CD4-positive, alpha-beta T cell (primary cell): ENCODE measurements around the gene UGGT2. TPM values are rescaled to one million over a fixed set of nuclear protein-coding genes. Genes with fewer than 3 reads are reported as not detected.

ENCODE experiments used
- ATAC-seq: fragments of 200-7000 bp; cut with Tn5 transposase; one replicate; pipeline ENCODE4 v1.10.0; 2022; ENCODE audit warnings: mild to moderate bottlenecking; ENCODE audit not compliant: poor library complexity
- CTCF ChIA-PET: fragments of 350-600 bp; sonication (Branson Sonifier 250); formaldehyde crosslinking; loops from one replicate; lab custom pipeline; 2021; ENCODE audit warnings: antibody characterized with exemption, inconsistent platforms; lab: Charles Lee
- POLR2A ChIA-PET: fragments of 350-600 bp; sonication (Branson Sonifier 250); formaldehyde crosslinking; loops from one replicate; lab custom pipeline; 2021; ENCODE audit warnings: antibody characterized with exemption, inconsistent platforms; lab: Charles Lee
- DNase-seq, 14 experiments: peaks; one replicate each; pipeline ENCODE4 v3.0.0-alpha.2; 2013 to 2020; ENCODE audit warnings: mixed read lengths in 2 of 14
- H3K27ac ChIP-seq, 2 donors: one replicate each; pipeline versions ENCODE4 v1.5.1 to v1.7.0; 2013; ENCODE audit warnings: low read length in 2 of 2, low read depth in 1 of 2, mild to moderate bottlenecking in 1 of 2
- H3K27me3 ChIP-seq, 2 experiments: 1 replicate in 1 of 2; 2 replicates in 1 of 2; pipeline versions ENCODE4 v1.6.1 to v1.7.0; 2013; ENCODE audit warnings: low read length in 2 of 2, control low read depth in 1 of 2, mild to moderate bottlenecking in 1 of 2, moderate library complexity in 1 of 2; ENCODE audit not compliant: insufficient read depth in 2 of 2, control insufficient read depth in 1 of 2
- H3K36me3 ChIP-seq: one replicate; pipeline ENCODE4 v1.6.1; 2013; ENCODE audit warnings: low read length, control low read depth; ENCODE audit not compliant: insufficient read depth
- H3K4me1 ChIP-seq: one replicate; pipeline ENCODE4 v1.6.1; 2013; ENCODE audit warnings: low read length, control low read depth; ENCODE audit not compliant: insufficient read depth
- H3K4me3 ChIP-seq: one replicate; pipeline ENCODE4 v1.5.1; 2013; ENCODE audit warnings: mild to moderate bottlenecking, low read length, moderate library complexity
- H3K9me3 ChIP-seq, 2 experiments: 1 replicate in 1 of 2; 2 replicates in 1 of 2; pipeline versions ENCODE4 v1.6.1 to v1.7.0; 2013; ENCODE audit warnings: low read length in 2 of 2, mild to moderate bottlenecking in 2 of 2, control low read depth in 1 of 2, moderate library complexity in 1 of 2; ENCODE audit not compliant: control insufficient read depth in 1 of 2, insufficient read depth in 1 of 2
- H3K27ac Mint-ChIP-seq: one replicate; pipeline ENCODE4 v1.8.0; 2020; ENCODE audit warnings: mixed read lengths
- H3K27me3 Mint-ChIP-seq: one replicate; pipeline ENCODE4 v1.8.0; 2021; ENCODE audit warnings: mixed read lengths
- H3K36me3 Mint-ChIP-seq: one replicate; pipeline ENCODE4 v1.8.0; 2021; ENCODE audit warnings: low read depth, mixed read lengths
- H3K4me1 Mint-ChIP-seq: one replicate; pipeline ENCODE4 v1.8.0; 2021; ENCODE audit warnings: low read depth, mixed read lengths
- H3K4me3 Mint-ChIP-seq: one replicate; pipeline ENCODE4 v1.8.0; 2020; ENCODE audit warnings: mild to moderate bottlenecking, mixed read lengths
- H3K9me3 Mint-ChIP-seq: one replicate; pipeline ENCODE4 v1.8.0; 2020; ENCODE audit warnings: mixed read lengths
- CTCF ChIP-seq: fragments of 200-600 bp; IDR thresholded peaks from one replicate; pipeline ENCODE4 v1.8.0; 2022; ENCODE audit warnings: antibody characterized with exemption, mild to moderate bottlenecking
- intact Hi-C, 2 experiments: fragments of 100-400 bp; cut with DNase I in 1 of 2; cut with micrococcal nuclease in 1 of 2; formaldehyde crosslinking; loops; one replicate each; pipeline versions ENCODE4 v1.15.1 to v1.9.0; 2023 to 2025; cut with DNase I, micrococcal nuclease
- total RNA-seq, 174 experiments: library from RNA in 2 of 174; stranded (reverse) in 2 of 174; gene quantifications; one replicate each; pipeline ENCODE4 v1.2.3 and lab custom pipeline; 2021 to 2026

Gene UGGT2
- total RNA-seq, 2 experiments from 2014 or later: 0.38 TPM; not detected in 1

- H3K4me1 ChIP-seq: no peaks in the 10 kb centered on the region
- no peak for DNase-seq
- no peak overlapping the region for H3K27ac ChIP-seq
- no peak overlapping the region for H3K4me3 Mint-ChIP-seq
- H3K9me3 Mint-ChIP-seq: no peaks in the 10 kb centered on the region
- TF ChIP-seq CTCF: no peak
- CTCF ChIA-PET: no interaction called here
- no peaks in the 10 kb centered on the region for H3K4me1 Mint-ChIP-seq
- no peaks in the 10 kb centered on the region for H3K36me3 Mint-ChIP-seq
- no peaks in the 10 kb centered on the region for H3K36me3 ChIP-seq
- H3K4me3 ChIP-seq: no peak overlapping the region
- no peaks in the 10 kb centered on the region for H3K27me3 ChIP-seq
- POLR2A ChIA-PET: no interaction called here
- no peak for ATAC-seq
- H3K27ac Mint-ChIP-seq: no peak overlapping the region
- no peaks in the 10 kb centered on the region for H3K27me3 Mint-ChIP-seq
- H3K9me3 ChIP-seq: peaks cover 0 to 16% of the 10 kb centered on the region in 2 experiments
- intact Hi-C loops: no loop called here
These were observed 24.2 kb downstream of the UGGT2 start for GRCh38 chr13:96029002-96029401.

- no peak overlapping the region for H3K4me3 Mint-ChIP-seq
- Histone ChIP-seq H3K9me3 (peaks cover 0 to 6% of the 10 kb centered on the region in 2 experiments), H3K27me3 (no peaks in the 10 kb centered on the region), H3K27ac (no peak overlapping the region), H3K4me3 (no peak overlapping the region), H3K36me3 (no peaks in the 10 kb centered on the region), H3K4me1 (no peaks in the 10 kb centered on the region)
- ATAC-seq (no peak), DNase-seq (no peak)
- intact Hi-C loops: no loop called here
- ChIA-PET CTCF (no interaction called here), POLR2A (no interaction called here)
- H3K9me3 Mint-ChIP-seq: no peaks in the 10 kb centered on the region
- H3K27me3 Mint-ChIP-seq: no peaks in the 10 kb centered on the region
- no peaks in the 10 kb centered on the region for H3K4me1 Mint-ChIP-seq
- H3K36me3 Mint-ChIP-seq: no peaks in the 10 kb centered on the region
- no peak overlapping the region for H3K27ac Mint-ChIP-seq
- TF ChIP-seq CTCF: no peak
These were observed 25.7 kb downstream of the UGGT2 start for GRCh38 chr13:96027496-96027895.

- no peak overlapping the region for H3K4me3 Mint-ChIP-seq
These were observed 27.9 kb downstream of the UGGT2 start for GRCh38 chr13:96025283-96025682.

More at GRCh38 chr13:96025283-96025682, 27.9 kb downstream of the UGGT2 start:
- no peak overlapping the region for H3K4me3 ChIP-seq
- DNase-seq: no peak
- no peaks in the 10 kb centered on the region for H3K36me3 Mint-ChIP-seq
- intact Hi-C loops: no loop called here
- H3K27ac ChIP-seq: no peak overlapping the region
- H3K27me3 Mint-ChIP-seq: no peaks in the 10 kb centered on the region
- H3K4me1 Mint-ChIP-seq: no peaks in the 10 kb centered on the region
- no peak for ATAC-seq
- H3K4me1 ChIP-seq: no peaks in the 10 kb centered on the region
- no peaks in the 10 kb centered on the region for H3K9me3 Mint-ChIP-seq
- peaks cover 0 to 6% of the 10 kb centered on the region in 2 experiments for H3K9me3 ChIP-seq
- ChIA-PET CTCF (no interaction called here), POLR2A (no interaction called here)
- TF ChIP-seq CTCF: no peak
- no peak overlapping the region for H3K27ac Mint-ChIP-seq
- H3K27me3 ChIP-seq: no peaks in the 10 kb centered on the region
- no peaks in the 10 kb centered on the region for H3K36me3 ChIP-seq
